ENCODE data around the gene VPS52. TPM values are rescaled to one million over a fixed set of nuclear protein-coding genes. Genes with fewer than 3 reads are reported as not detected.

The VPS52 gene
- total RNA-seq, 1 experiment from 2014 or later, result 47.1 TPM

GRCh38 chr6:33271117-33271467 is 584 bp downstream of the VPS52 start:
- H4K5ac ChIP-seq (ENCODE audit: insufficient read length, low read depth, low read length), result peak overlapping the region; percentile 5
- H3K4me2 ChIP-seq (ENCODE audit: insufficient read depth, insufficient read length, low read length), result peak overlapping the region; percentile 86
- TF ChIP-seq, protein P1, sequence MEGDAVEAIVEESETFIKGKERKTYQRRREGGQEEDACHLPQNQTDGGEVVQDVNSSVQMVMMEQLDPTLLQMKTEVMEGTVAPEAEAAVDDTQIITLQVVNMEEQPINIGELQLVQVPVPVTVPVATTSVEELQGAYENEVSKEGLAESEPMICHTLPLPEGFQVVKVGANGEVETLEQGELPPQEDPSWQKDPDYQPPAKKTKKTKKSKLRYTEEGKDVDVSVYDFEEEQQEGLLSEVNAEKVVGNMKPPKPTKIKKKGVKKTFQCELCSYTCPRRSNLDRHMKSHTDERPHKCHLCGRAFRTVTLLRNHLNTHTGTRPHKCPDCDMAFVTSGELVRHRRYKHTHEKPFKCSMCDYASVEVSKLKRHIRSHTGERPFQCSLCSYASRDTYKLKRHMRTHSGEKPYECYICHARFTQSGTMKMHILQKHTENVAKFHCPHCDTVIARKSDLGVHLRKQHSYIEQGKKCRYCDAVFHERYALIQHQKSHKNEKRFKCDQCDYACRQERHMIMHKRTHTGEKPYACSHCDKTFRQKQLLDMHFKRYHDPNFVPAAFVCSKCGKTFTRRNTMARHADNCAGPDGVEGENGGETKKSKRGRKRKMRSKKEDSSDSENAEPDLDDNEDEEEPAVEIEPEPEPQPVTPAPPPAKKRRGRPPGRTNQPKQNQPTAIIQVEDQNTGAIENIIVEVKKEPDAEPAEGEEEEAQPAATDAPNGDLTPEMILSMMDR (conservative IDR thresholded peaks at IDR 0.05), result peak; percentile 18; the same call in 1 of the 3 replicates
- no peak overlapping the region for H2BK20ac ChIP-seq (ENCODE audit: low read depth, low read length, poor library complexity, severe bottlenecking)
- H3K14ac ChIP-seq (ENCODE audit: insufficient read depth, low read length), result peak overlapping the region; percentile 59; the same call in 1 of the 2 replicates
- H4K8ac ChIP-seq (replicated peaks; ENCODE audit: insufficient read length, low read depth, low read length), result peak overlapping the region; percentile 23
- no peak overlapping the region for H2AK5ac ChIP-seq (ENCODE audit: insufficient read length, low read length)
- WGBS (ENCODE audit: extremely low coverage, insufficient read length, low lambda C conversion rate), result no CpG with 5 or more reads among the region's 7 CpGs
- no peaks in the 10 kb centered on the region; the same call in 1 of the 2 replicates for H3K4me1 ChIP-seq (ENCODE audit: insufficient read depth, low read length)
- Mint-ChIP-seq H3K4me3 (peak overlapping the region; percentile 89 to 94), H3K27ac (peak overlapping the region; percentile 99 to 100 (median 100)), H3K36me3 (ENCODE audit: insufficient read depth in 1 of 3, low read depth in 3 of 3) (peaks cover 50 to 77% (median 77%) of the 10 kb centered on the region in 3 experiments), H3K27me3 (ENCODE audit: low read depth) (no peaks in the 10 kb centered on the region; the same call in 1 of the 2 replicates), H3K9me3 (no peaks in the 10 kb centered on the region; a peak in 1 of 5 replicates), H3K4me1 (peaks cover 24 to 40% of the 10 kb centered on the region in 2 experiments)
- H3K18ac ChIP-seq (ENCODE audit: insufficient read length, low read depth, low read length), result peak overlapping the region; percentile 53
- H2BK120ac ChIP-seq (ENCODE audit: low read depth, low read length, poor library complexity, severe bottlenecking), result no peak overlapping the region
- H3K4ac ChIP-seq (ENCODE audit: low read depth, low read length), result no peak overlapping the region
- H2BK5ac ChIP-seq (ENCODE audit: insufficient read length, low read length), result no peak overlapping the region
- H4K91ac ChIP-seq (ENCODE audit: insufficient read length, low read depth, low read length), result no peak overlapping the region
- no peak overlapping the region for H3K23ac ChIP-seq (ENCODE audit: insufficient read length, low read depth, low read length)
- no peak overlapping the region for H3T11ph ChIP-seq (ENCODE audit: low read length)
- H3K79me1 ChIP-seq (ENCODE audit: insufficient read depth, low read depth, low read length, poor library complexity, severe bottlenecking), result no peaks in the 10 kb centered on the region
- H3K56ac ChIP-seq (ENCODE audit: insufficient read length, low read depth, low read length), result no peak overlapping the region
- H3K9me3 ChIP-seq (ENCODE audit: control insufficient read depth, low read depth, low read length), result no peaks in the 10 kb centered on the region
- H2BK12ac ChIP-seq (ENCODE audit: insufficient read length, low read depth, low read length), result no peak overlapping the region
- H3K27me3 ChIP-seq (ENCODE audit: insufficient read depth, low read length), result no peaks in the 10 kb centered on the region
- peaks cover 4% of the 10 kb centered on the region for H3K23me2 ChIP-seq (ENCODE audit: insufficient read length, low read depth, low read length, poor library complexity, severe bottlenecking)
- no peaks in the 10 kb centered on the region for H4K20me1 ChIP-seq (ENCODE audit: control insufficient read depth, insufficient read depth, insufficient read length)
- no peak overlapping the region for H2AFZ ChIP-seq (ENCODE audit: low read length)
- H2BK15ac ChIP-seq (ENCODE audit: low read depth, low read length), result no peak overlapping the region
- peak overlapping the region; percentile 80 for H3K9ac ChIP-seq (ENCODE audit: extremely low read depth, insufficient read length, low read length)
- peak overlapping the region; percentile 74 for H3K27ac ChIP-seq (ENCODE audit: insufficient read length, low read depth, low read length)
- no peak for DNase-seq
- H3K79me2 ChIP-seq (ENCODE audit: insufficient read depth, low read length), result peaks cover 23% of the 10 kb centered on the region; the same call in 1 of the 2 replicates
